ENCODE data around the gene LOXL4. TPM values are rescaled to one million over a fixed set of nuclear protein-coding genes. Genes with fewer than 3 reads are reported as not detected.

LOXL4 gene
- total and polyA plus RNA-seq, 7 donors, result 1.1 to 15.8 (median 8.5) TPM; not detected in 1

DNA sequence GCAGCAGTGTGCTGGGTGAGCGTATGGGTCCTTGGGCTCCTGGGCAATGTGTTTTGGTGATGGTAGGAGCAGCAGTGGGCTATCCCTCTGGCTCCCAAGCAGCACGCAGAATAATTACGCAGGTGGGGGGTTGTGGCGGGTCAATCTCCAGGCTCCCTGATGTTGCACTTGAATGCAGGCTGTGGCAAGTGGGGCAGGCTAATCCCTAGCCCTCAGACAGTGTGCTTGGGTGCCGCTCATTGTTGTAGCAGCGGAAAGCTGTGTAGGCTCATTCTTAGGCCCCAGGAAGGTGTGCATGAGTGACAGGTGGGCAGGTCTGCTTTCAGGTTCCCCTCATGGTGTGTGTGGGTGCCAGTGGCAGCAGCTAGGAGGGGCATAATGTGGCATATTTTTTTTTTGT is 44.1 kb downstream of the LOXL4 start:
- DNase-seq, result no peak
- intact Hi-C loops (cut with DNase I), result no loop called here
- no peaks in the 10 kb centered on the region for H3K36me3 ChIP-seq
- WGBS, 2 donors, result 95 to 96% methylated on average over 6 of the region's 6 CpGs
- H3K27me3 ChIP-seq, result no peaks in the 10 kb centered on the region
- peaks cover 0 to 15% (median 6%) of the 10 kb centered on the region in 4 donors for H3K4me1 ChIP-seq
- peaks cover 0 to 5% (median under 1%) of the 10 kb centered on the region in 4 donors for H3K9me3 ChIP-seq
- no peak overlapping the region for H3K27ac ChIP-seq
- H3K4me3 ChIP-seq, result no peak overlapping the region
- TF ChIP-seq POLR2A (IDR thresholded peaks at IDR 0.05) (no peak), POLR2AphosphoS5 (IDR thresholded peaks at IDR 0.05) (no peak), EP300 (IDR thresholded peaks at IDR 0.05) (no peak)
- TF ChIP-seq, protein P1, sequence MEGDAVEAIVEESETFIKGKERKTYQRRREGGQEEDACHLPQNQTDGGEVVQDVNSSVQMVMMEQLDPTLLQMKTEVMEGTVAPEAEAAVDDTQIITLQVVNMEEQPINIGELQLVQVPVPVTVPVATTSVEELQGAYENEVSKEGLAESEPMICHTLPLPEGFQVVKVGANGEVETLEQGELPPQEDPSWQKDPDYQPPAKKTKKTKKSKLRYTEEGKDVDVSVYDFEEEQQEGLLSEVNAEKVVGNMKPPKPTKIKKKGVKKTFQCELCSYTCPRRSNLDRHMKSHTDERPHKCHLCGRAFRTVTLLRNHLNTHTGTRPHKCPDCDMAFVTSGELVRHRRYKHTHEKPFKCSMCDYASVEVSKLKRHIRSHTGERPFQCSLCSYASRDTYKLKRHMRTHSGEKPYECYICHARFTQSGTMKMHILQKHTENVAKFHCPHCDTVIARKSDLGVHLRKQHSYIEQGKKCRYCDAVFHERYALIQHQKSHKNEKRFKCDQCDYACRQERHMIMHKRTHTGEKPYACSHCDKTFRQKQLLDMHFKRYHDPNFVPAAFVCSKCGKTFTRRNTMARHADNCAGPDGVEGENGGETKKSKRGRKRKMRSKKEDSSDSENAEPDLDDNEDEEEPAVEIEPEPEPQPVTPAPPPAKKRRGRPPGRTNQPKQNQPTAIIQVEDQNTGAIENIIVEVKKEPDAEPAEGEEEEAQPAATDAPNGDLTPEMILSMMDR (IDR thresholded peaks at IDR 0.05), result no peak

DNA sequence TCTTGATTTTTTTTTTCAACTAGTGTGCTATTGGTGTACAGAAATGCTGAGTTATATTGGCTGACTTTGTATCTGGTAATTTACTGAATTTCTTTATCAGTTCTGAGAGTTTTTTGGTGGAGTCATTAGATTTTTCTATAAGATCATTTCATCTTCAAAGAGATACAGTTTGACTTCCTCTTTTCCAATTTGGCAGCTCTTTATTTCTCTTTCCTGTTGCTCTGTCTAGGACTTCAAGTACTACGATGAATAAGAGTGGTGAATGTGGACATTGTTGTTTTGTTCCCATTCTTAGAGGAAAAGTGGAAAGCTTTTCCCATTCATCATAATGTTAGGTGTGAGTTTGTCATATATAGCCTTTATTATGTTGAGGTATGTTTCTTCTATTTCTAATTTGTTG is 50.2 kb downstream of the LOXL4 start:
- WGBS, 2 donors, result 59 to 97% methylated on average over 1 of the region's 1 CpG
- intact Hi-C loops (cut with DNase I), result no loop called here

DNA sequence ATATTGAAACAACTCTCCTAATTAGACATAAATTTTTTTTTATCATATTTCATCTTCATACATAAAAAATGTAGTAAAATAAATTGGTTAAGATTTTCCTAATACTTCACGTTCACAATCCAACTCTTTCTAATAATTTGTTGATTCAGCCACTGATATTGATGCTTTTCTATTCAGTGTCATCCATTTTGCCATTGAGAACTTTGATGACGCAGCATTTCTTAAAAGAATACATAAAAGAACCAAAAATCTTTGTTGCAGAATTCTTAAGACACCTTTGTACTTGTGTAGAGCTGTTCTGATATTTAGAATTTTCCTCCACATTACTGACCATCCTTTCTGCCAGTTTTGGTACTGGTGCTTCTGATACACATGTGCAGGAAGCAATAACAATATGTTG is 52.6 kb downstream of the LOXL4 start:
- WGBS, 2 donors, result 96 to 97% methylated on average over 2 of the region's 2 CpGs
- no peak for DNase-seq
- TF ChIP-seq POLR2AphosphoS5 (IDR thresholded peaks at IDR 0.05) (no peak), POLR2A (IDR thresholded peaks at IDR 0.05) (no peak), EP300 (IDR thresholded peaks at IDR 0.05) (no peak)
- TF ChIP-seq, protein P1 (IDR thresholded peaks at IDR 0.05), result no peak
- H3K4me3 ChIP-seq, result no peak overlapping the region
- peaks cover 0 to 15% (median 8%) of the 10 kb centered on the region in 4 donors for H3K4me1 ChIP-seq
- no peaks in the 10 kb centered on the region for H3K36me3 ChIP-seq
- H3K27ac ChIP-seq, result no peak overlapping the region
- no peaks in the 10 kb centered on the region for H3K27me3 ChIP-seq
- intact Hi-C loops (cut with DNase I), result no loop called here
- peaks cover 0 to 5% (median 2%) of the 10 kb centered on the region in 4 donors for H3K9me3 ChIP-seq

More for the DNA sequence above, 50.2 kb downstream of the LOXL4 start:
- TF ChIP-seq POLR2A (IDR thresholded peaks at IDR 0.05) (no peak), POLR2AphosphoS5 (IDR thresholded peaks at IDR 0.05) (no peak), EP300 (IDR thresholded peaks at IDR 0.05) (no peak)
- TF ChIP-seq, protein P1 (IDR thresholded peaks at IDR 0.05), result no peak
- peaks cover 0 to 5% (median 2%) of the 10 kb centered on the region in 4 donors for H3K9me3 ChIP-seq
- H3K27ac ChIP-seq, result no peak overlapping the region
- no peaks in the 10 kb centered on the region for H3K27me3 ChIP-seq
- H3K36me3 ChIP-seq, result no peaks in the 10 kb centered on the region
- no peak for DNase-seq
- no peak overlapping the region for H3K4me3 ChIP-seq
- H3K4me1 ChIP-seq, result peaks cover 0 to 4% (median 0%) of the 10 kb centered on the region in 4 donors

DNA sequence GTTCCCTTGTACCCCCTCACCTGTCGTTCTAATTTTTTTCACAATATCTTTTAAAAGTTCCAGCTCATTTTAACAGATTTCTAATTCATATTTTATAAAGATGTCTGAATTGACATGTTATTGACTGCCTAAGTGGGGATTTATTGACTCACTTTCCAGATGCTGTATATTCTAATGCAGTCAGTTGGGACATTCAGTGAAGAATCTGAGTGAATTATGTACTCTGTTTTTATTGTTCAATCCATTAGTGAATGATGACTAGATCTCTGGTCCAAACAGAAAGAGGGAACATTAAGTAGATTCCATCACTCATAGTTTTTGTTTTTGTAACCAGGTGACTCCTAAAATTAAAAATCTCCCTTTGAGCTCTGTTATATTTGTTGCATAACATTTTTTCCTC is 54.3 kb downstream of the LOXL4 start:
- WGBS, 2 donors, result 94 to 98% methylated on average over 1 of the region's 1 CpG
- no peak overlapping the region for H3K27ac ChIP-seq
- no peak for TF ChIP-seq EP300 (IDR thresholded peaks at IDR 0.05)
- TF ChIP-seq, protein P1 (IDR thresholded peaks at IDR 0.05), result no peak
- no peak for TF ChIP-seq POLR2A (IDR thresholded peaks at IDR 0.05)
- TF ChIP-seq POLR2AphosphoS5 (IDR thresholded peaks at IDR 0.05), result no peak
- no peak for DNase-seq
- intact Hi-C loops (cut with DNase I), result no loop called here
- H3K4me1 ChIP-seq, result peaks cover 0 to 15% (median 8%) of the 10 kb centered on the region in 4 donors
- peaks cover 0 to 13% (median 0%) of the 10 kb centered on the region in 4 donors for H3K36me3 ChIP-seq
- no peak overlapping the region for H3K4me3 ChIP-seq
- H3K27me3 ChIP-seq, result no peaks in the 10 kb centered on the region
- H3K9me3 ChIP-seq, result no peaks in the 10 kb centered on the region

DNA sequence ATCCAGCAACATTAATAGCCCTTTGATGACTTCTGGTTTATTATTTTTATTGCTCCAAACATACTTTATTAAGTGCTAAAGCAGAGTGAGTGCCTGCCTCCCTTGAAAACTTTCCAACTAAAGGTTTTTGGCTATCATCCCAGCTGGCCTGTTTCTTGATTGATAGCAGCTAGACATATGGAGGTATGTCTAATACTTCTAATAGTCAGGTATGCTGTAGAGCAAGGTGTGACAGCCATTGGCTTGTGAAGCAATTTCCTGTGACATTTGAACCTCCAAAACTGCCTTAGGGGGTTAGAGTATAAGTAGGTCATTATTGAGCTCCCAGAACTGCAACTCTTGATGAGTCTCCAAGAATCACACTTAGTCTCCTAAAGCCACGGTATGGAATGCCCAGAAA is 55.8 kb downstream of the LOXL4 start:
- peaks cover 0 to 22% (median 2%) of the 10 kb centered on the region in 4 donors for H3K36me3 ChIP-seq
- no peaks in the 10 kb centered on the region for H3K9me3 ChIP-seq
- H3K4me3 ChIP-seq, result no peak overlapping the region
- DNase-seq, result no peak
- intact Hi-C loops (cut with DNase I), result no loop called here
- TF ChIP-seq, protein P1 (IDR thresholded peaks at IDR 0.05), result no peak
- TF ChIP-seq POLR2AphosphoS5 (IDR thresholded peaks at IDR 0.05), result no peak
- TF ChIP-seq EP300 (IDR thresholded peaks at IDR 0.05), result no peak
- peaks cover 0 to 15% (median 8%) of the 10 kb centered on the region in 4 donors for H3K4me1 ChIP-seq
- WGBS, 2 donors, result 90 to 92% methylated on average over 1 of the region's 1 CpG
- H3K27me3 ChIP-seq, result no peaks in the 10 kb centered on the region
- H3K27ac ChIP-seq, result no peak overlapping the region
